ENCODE results near the gene CALML4.

CALML4 gene

DNA sequence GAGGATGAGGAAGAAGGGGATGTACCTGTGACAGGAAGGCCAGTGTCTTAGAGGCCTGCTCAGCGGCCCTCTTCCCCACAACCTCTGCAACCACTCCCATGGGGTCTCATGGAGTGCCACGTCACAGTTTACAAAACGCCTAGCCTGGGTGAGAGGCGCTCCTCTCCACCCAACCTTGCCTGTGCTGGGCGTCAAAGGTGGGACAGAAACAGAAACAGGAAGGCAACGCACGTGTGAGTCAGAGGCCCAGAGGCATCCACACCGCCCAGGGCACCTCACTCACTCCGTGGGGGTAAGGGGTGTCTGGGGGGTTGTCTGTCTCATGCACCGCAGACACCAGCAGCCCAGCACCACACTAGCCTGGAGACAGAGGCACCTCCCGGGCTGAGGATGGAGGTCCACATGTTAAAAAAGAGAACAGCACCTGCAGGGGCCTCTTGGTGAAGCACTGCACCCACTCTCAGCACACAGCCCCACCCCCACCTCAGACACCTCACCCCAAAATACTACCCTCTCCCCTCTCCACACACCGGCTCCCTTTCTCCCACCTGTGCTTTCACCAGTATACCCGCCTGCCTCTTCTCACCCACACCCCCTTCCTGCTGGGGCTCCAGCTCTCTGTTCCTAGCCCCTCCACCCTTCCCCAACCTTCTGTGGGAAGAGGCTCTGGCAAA is 4.7 kb upstream of the CALML4 start:
- CTCF ChIA-PET = no interaction called here
- POLR2A ChIA-PET = no interaction called here
- no peak for TF ChIP-seq LEF1 (IDR thresholded peaks at IDR 0.05; ENCODE audit: borderline replicate concordance)
- TF ChIP-seq, protein P1, sequence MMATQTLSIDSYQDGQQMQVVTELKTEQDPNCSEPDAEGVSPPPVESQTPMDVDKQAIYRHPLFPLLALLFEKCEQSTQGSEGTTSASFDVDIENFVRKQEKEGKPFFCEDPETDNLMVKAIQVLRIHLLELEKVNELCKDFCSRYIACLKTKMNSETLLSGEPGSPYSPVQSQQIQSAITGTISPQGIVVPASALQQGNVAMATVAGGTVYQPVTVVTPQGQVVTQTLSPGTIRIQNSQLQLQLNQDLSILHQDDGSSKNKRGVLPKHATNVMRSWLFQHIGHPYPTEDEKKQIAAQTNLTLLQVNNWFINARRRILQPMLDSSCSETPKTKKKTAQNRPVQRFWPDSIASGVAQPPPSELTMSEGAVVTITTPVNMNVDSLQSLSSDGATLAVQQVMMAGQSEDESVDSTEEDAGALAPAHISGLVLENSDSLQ (IDR thresholded peaks at IDR 0.05) = no peak
- no peak for TF ChIP-seq ELF4 (IDR thresholded peaks at IDR 0.05)
- no peak for TF ChIP-seq FOXK2 (IDR thresholded peaks at IDR 0.05)
- no peak for TF ChIP-seq ARNT (IDR thresholded peaks at IDR 0.05)
- no peak for TF ChIP-seq SP1 (IDR thresholded peaks at IDR 0.05)
- no peak for TF ChIP-seq L3MBTL2 (conservative IDR thresholded peaks at IDR 0.05)
- no peak for TF ChIP-seq NFRKB (IDR thresholded peaks at IDR 0.05)
- TF ChIP-seq HDGF (IDR thresholded peaks at IDR 0.05; ENCODE audit: borderline replicate concordance) = no peak
- TF ChIP-seq SUZ12 (IDR thresholded peaks at IDR 0.05) = no peak
- no peak for TF ChIP-seq TARDBP (IDR thresholded peaks at IDR 0.05)
- TF ChIP-seq ZNF384 (IDR thresholded peaks at IDR 0.05) = no peak
- TF ChIP-seq FOXM1 (IDR thresholded peaks at IDR 0.05; ENCODE audit: borderline replicate concordance) = no peak
- TF ChIP-seq BHLHE40 (IDR thresholded peaks at IDR 0.05; ENCODE audit: borderline replicate concordance) = no peak
- no peak for TF ChIP-seq FOXA1 (IDR thresholded peaks at IDR 0.05)
- no peak for DNase-seq (ENCODE audit: extremely low spot score)

DNA sequence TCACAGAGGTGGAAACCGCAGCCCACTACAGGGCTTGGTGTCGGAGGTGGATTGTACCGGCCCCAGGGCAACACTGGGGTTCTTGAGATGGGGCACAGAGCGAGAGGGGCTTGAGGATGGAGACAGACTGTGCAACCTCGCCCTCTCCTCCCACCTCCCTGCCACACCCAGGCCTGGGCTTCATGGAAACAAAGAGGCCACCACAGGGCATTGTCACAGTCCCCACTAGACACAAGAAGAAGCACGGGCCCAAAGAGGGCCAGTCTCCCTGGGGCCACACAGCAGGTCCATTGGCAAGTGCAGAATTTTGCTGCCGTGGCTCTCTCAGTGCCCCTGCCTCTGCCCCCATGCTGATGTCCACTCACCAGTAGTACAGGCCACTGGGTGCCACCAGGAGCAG is 4.1 kb upstream of the CALML4 start:
- ChIA-PET CTCF (no interaction called here), POLR2A (no interaction called here)
- TF ChIP-seq FOXM1 (IDR thresholded peaks at IDR 0.05; ENCODE audit: borderline replicate concordance) = no peak
- no peak for TF ChIP-seq ELF4 (IDR thresholded peaks at IDR 0.05)
- no peak for TF ChIP-seq SP1 (IDR thresholded peaks at IDR 0.05)
- no peak for TF ChIP-seq ARNT (IDR thresholded peaks at IDR 0.05)
- no peak for TF ChIP-seq HDGF (IDR thresholded peaks at IDR 0.05; ENCODE audit: borderline replicate concordance)
- no peak for TF ChIP-seq BHLHE40 (IDR thresholded peaks at IDR 0.05; ENCODE audit: borderline replicate concordance)
- TF ChIP-seq ZNF384 (IDR thresholded peaks at IDR 0.05) = no peak
- DNase-seq (ENCODE audit: extremely low spot score) = no peak

DNA sequence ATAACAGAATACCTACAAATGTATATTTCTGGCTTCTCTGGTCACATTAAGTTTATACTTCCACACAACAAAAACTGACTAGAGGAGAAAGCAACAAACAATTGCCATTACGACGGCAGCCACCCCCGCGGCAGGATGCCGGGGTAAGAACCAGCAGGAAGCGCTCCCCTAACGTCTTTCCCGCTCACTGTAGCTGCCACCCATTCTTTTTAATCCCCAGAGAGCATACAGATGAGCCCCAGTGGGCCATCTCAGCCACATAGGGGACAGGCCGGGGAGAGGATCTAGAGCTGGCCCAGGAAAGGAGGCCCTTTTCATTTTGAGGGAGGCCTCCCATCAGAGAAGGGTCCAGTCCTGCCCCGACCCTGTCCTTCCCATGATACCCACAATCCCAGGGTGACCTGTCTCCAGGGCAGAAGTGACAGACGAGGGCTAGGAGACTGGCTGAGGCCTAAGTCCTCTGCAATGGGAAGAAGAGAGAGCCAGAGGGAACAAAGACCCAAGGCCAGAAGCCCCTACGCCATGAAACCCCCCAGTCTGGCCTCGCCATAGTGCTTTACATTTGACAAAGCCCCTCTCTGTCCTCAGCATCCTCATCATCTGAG is 3.6 kb upstream of the CALML4 start:
- TF ChIP-seq FOXM1 (IDR thresholded peaks at IDR 0.05; ENCODE audit: borderline replicate concordance) (no peak), NFRKB (IDR thresholded peaks at IDR 0.05) (no peak), ELF4 (IDR thresholded peaks at IDR 0.05) (no peak), LEF1 (IDR thresholded peaks at IDR 0.05; ENCODE audit: borderline replicate concordance) (no peak), SUZ12 (IDR thresholded peaks at IDR 0.05) (no peak), FOXA1 (IDR thresholded peaks at IDR 0.05) (no peak), CTBP1 (IDR thresholded peaks at IDR 0.05; ENCODE audit: borderline replicate concordance) (no peak), SP1 (IDR thresholded peaks at IDR 0.05) (no peak), HDGF (IDR thresholded peaks at IDR 0.05; ENCODE audit: borderline replicate concordance) (no peak), ARNT (IDR thresholded peaks at IDR 0.05) (no peak), ZNF384 (IDR thresholded peaks at IDR 0.05) (no peak), L3MBTL2 (conservative IDR thresholded peaks at IDR 0.05) (no peak), FOXK2 (IDR thresholded peaks at IDR 0.05) (no peak), BHLHE40 (IDR thresholded peaks at IDR 0.05; ENCODE audit: borderline replicate concordance) (no peak)
- TF ChIP-seq, protein P1 (IDR thresholded peaks at IDR 0.05) = no peak
- no peak for DNase-seq (ENCODE audit: extremely low spot score)
- ChIA-PET CTCF (no interaction called here), POLR2A (no interaction called here)

DNA sequence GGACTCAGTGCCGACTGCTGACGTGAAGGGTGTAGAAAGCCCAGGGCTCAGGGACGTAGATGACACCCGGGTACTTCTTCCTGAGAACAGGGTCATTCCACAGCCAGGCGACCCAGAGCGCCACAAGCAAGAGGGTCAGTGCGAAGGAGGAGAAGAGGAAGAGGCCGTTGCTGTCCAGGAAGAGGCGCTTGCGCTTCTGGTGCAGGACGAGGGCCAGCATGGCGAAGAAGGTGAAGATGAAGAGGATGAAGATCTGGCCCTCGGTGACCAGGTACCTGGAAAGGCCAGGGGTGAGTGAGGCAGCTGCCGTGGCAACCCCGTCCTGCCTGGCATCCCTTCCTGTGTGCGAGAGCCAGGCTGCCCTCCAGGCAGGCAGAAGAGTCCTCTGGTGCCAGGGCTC is 3.0 kb upstream of the CALML4 start:
- TF ChIP-seq TARDBP (IDR thresholded peaks at IDR 0.05) (no peak), FOXK2 (IDR thresholded peaks at IDR 0.05) (no peak), FOXM1 (IDR thresholded peaks at IDR 0.05; ENCODE audit: borderline replicate concordance) (no peak), ZNF384 (IDR thresholded peaks at IDR 0.05) (no peak), NFRKB (IDR thresholded peaks at IDR 0.05) (no peak), SP1 (IDR thresholded peaks at IDR 0.05) (no peak), FOXA1 (IDR thresholded peaks at IDR 0.05) (no peak), CTBP1 (IDR thresholded peaks at IDR 0.05; ENCODE audit: borderline replicate concordance) (no peak), ELF4 (IDR thresholded peaks at IDR 0.05) (no peak), LEF1 (IDR thresholded peaks at IDR 0.05; ENCODE audit: borderline replicate concordance) (no peak), L3MBTL2 (conservative IDR thresholded peaks at IDR 0.05) (no peak), SUZ12 (IDR thresholded peaks at IDR 0.05) (no peak), ARNT (IDR thresholded peaks at IDR 0.05) (no peak), HDGF (IDR thresholded peaks at IDR 0.05; ENCODE audit: borderline replicate concordance) (no peak), BHLHE40 (IDR thresholded peaks at IDR 0.05; ENCODE audit: borderline replicate concordance) (no peak)
- TF ChIP-seq, protein P1 (IDR thresholded peaks at IDR 0.05) = no peak
- CTCF ChIA-PET = no interaction called here
- POLR2A ChIA-PET = no interaction called here
- no peak for DNase-seq (ENCODE audit: extremely low spot score)

DNA sequence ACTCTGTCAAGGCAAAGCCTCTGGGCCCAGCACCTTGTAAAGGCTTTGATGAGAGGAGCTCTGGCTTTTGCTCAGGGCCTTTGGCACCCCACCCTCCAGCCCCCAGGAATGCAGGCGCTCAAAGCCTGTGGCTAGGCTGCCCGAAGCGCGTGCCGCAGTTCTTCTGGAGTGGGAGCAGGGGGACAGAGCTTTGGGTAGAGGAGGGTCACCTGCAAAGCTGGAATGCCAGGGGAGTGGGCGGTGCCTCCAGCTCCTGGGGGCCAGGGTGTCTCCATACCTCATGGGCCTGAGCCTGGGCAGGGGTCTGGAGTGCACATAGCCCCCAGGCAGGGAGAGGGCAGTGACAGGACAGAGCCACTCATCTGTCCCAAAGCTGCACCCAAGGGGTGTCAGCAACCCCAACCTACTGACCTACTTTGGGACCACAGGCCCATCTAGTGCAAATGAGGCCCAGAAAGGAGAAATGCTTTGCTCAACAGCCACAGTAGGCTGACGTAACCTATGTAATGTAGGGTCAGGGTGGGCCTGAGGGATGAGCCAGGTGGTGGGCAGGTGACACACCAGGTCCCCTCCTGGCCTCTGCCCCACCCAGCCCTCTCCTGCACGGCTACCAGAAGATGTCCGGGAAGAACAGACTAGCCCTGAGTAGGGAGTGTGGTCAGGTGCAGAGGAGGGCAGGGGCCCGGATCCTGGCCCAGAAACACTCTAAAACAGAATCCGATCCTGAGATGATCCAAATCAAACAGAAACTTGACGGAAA is 2.2 kb upstream of the CALML4 start:
- ChIA-PET CTCF (no interaction called here), POLR2A (interaction anchor here (0.8 kb wide), 1 partner anchor 8 kb away, joined by 3 read pairs; no protein-coding TSS in a partner anchor)
- TF ChIP-seq SP1 (IDR thresholded peaks at IDR 0.05) (no peak), ELF4 (IDR thresholded peaks at IDR 0.05) (no peak), ZNF384 (IDR thresholded peaks at IDR 0.05) (no peak), L3MBTL2 (conservative IDR thresholded peaks at IDR 0.05) (no peak), FOXK2 (IDR thresholded peaks at IDR 0.05) (no peak), ARNT (IDR thresholded peaks at IDR 0.05) (no peak), LEF1 (IDR thresholded peaks at IDR 0.05; ENCODE audit: borderline replicate concordance) (no peak), FOXM1 (IDR thresholded peaks at IDR 0.05; ENCODE audit: borderline replicate concordance) (no peak), TARDBP (IDR thresholded peaks at IDR 0.05) (no peak), HDGF (IDR thresholded peaks at IDR 0.05; ENCODE audit: borderline replicate concordance) (no peak), SUZ12 (IDR thresholded peaks at IDR 0.05) (no peak), NFRKB (IDR thresholded peaks at IDR 0.05) (no peak), FOXA1 (IDR thresholded peaks at IDR 0.05) (no peak), BHLHE40 (IDR thresholded peaks at IDR 0.05; ENCODE audit: borderline replicate concordance) (no peak)
- TF ChIP-seq, protein P1 (IDR thresholded peaks at IDR 0.05) = no peak
- DNase-seq (ENCODE audit: extremely low spot score) = no peak

Data from HEK293T (cell line).